Stimulated activated CD4-positive, alpha-beta T cell treated with anti-CD3 and anti-CD28 coated beads, Interleukin-2, amount 100 ng/mL, for 48 hours (primary cell): ENCODE measurements around the gene YPEL2.
A peak's percentile ranks its signal among the peaks of the same experiment; 100 is the strongest.

Experiments
- DNase-seq, 2 donors: peaks; one replicate each; pipeline ENCODE4 v3.0.0-alpha.2; 2020

Gene YPEL2

DNA sequence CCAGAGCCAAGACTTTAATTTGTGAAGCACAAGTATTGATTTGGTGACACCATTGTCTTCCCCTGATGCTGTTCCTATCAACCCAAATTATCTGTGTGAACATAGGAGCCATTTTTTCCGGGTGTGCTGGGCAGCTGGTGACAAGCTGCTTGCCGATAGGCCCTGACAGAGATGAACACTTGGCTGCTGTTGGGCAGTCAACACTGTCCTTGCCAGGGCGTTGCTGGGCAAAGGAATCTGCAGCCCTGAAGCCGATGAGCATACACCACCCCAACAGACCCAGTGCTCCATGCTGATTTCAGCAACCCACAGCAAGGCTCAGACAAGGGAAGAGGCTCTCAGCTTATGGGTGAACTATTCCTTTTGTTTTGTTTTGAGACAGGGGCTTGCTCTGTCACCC, 105.4 kb downstream of the YPEL2 start:
- no peak for DNase-seq

DNA sequence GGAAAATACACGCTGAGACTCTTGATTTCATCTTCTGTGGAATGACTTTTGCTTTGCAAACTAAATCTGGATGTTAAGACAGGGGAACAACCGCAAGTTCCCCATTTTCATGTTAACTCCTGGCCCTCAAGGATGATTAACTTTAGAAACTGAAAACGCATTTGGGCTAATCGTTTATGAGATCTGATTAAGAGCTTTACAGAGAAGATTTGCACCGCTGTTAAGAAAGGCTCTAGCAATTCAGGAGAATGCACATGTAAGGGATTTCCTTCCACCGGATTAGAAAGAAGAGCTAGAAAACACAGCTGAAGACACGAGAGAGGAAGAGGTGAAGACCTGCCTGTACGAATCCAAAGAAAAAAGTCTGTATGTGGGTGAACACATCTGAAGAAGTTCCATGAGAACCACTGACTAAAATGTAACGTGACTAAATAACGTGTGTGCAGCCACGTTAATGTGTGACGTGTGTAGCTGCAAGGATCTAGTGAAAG, 106.4 kb downstream of the YPEL2 start:
- no peak for DNase-seq

DNA sequence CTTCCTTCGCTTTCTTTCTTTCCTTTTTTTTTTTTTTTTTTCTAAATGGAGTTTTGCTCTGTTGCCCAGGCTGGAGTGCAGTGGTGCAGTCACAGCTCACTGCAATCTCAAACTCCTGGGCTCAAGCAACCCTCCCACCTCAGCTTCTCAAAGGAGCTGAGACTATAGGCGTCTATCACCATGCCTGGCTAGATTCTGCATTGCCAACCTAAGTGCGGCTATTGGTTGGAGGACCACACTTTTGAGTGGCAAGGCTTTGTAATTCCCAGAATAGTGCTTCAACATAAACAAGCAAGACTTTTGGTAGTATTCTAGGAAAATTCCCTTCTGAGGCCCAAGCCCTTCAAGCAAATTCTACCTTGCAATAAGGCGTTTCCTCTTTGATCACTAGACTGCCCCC, 107.8 kb downstream of the YPEL2 start:
- no peak for DNase-seq

DNA sequence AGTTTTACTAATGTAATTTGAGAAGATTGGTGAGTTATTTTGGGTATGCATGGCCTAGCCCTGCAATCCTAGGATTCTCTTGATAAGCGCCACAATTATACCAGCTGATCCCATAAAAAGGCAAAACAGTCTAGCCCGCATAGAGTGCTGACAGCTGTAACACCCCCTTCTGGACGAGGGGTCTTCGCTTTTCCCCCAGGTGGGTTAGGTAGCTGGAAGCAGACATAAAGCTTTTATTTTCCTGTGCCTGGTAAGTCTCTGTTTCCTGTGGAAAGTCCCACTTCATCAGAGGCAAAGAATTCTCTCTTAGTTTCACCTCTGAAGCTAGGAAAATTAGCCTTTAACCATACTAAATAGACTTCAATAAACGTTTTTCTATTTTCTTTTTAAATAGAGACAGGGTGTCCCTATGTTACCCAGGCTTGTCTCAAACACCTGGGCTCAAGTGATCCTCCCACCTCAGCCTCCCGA, 108.3 kb downstream of the YPEL2 start:
- no peak for DNase-seq

DNA sequence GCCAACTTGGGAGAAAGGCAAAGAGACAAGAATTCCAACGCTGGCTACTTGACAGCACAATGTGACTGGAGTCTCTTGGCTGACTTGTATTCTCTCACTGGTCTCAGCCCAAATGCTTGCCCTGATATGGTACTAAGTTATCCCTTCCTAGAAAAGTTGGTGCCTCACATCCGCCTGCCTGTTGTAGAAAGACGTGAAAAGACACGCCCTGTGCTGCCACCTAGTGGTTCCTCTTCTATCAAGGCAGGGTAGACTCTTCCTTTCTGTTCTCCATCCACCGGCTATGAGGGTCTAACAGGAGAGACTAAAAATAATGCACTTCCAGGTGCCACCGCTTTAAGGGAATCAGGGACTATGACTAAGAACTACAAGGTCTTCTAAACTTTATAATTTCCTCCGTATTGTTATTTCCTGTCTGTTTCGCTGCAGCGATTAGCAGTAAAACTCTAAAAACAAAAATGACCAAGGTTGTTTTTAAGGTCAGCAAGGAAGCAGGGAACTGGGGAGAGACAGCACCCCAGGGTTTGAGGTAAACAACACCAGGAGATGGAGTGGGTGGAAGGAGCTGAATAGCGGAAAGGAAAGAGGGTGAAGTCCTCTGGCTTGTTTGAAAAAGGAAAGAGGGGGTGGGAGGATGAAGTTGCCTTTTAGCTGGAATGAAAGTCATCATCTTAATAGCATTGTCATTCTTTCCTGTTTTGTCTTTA, 109.5 kb downstream of the YPEL2 start:
- DNase-seq = peak; percentile 88 to 91

DNA sequence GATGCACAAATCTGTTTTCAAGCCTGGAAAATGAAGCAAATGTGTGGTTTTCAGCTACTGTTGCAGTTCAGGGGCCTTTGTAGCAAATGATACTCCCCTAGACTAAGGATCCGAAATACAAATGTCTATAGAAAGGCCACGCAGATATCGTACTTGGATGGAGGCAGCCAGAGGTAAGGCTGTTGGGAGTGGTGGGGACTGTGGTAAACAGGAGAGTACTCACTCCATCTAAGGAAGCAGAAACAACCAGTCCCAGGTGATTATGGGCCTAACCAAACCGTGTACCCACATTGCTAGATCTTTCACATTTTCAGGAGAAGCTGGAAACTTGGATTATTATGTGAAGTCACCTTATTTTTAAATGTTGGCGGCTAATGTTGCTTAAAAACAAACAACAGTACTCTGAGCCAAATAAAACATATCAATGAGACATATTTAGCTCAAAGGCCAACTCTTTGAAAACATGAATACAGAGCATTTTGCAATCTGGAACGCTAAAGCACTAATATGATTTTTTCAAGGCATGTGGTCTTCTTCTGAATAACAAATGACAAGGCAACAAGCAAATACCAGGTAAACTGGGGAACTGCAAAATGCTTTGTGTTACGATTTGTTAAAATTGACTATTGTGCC, 110.1 kb downstream of the YPEL2 start:
- DNase-seq = no peak

DNA sequence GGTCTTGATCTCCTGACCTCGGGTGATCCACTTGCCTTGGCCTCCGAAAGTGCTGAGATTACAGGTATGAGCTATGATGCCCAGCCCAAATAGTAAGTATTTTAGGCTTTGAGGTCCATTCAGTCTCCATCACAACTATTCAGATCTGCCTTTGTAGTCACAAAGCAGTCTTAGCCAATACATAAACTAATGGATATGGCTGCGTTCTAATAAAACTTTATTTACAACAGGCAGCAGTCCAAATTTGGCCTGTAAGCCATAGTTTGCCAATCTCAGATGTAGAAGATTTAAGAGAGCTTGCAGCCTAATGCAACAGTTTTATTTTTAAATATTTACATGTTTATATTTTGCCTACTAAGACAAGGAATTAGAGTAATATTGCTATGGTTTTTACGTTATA, 111.7 kb downstream of the YPEL2 start:
- DNase-seq = no peak
